HG02759 (cell line): Measurements from ENCODE around the gene SDHA.
"Not testable (repeated sequence)": the region's sequence is repeated elsewhere in the genome, so short reads cannot be mapped to it uniquely, and the experiment has no call there.

Source experiments
- ATAC-seq: cut with Tn5 transposase; IDR thresholded peaks from one replicate; pipeline ENCODE4 v1.9.1; 2021; ENCODE audit warnings: mild to moderate bottlenecking, moderate library complexity; ENCODE audit not compliant: unreplicated experiment

Gene SDHA

GRCh38 chr5:251975-252374, 33.9 kb downstream of the SDHA start:
- not testable (repeated sequence) for ATAC-seq

GRCh38 chr5:252546-252945, 34.4 kb downstream of the SDHA start:
- no peak for ATAC-seq

DNA sequence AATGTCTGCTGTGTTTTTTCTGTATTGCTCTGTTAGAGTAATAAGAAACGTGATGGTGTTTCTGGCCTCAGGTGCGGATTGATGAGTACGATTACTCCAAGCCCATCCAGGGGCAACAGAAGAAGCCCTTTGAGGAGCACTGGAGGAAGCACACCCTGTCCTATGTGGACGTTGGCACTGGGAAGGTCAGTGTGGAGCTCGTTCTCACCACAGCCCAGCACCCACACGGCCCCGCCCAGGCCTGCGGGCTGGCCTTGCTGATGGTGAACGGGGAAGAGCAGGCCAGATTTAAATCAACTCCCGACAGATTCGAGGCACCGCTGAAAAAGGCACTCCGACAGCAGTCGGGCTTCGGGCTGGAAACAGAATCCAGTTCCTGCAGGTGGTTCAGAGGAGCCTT, 36.2 kb downstream of the SDHA start:
- ATAC-seq = not testable (repeated sequence)

GRCh38 chr5:255116-255515, 37.0 kb downstream of the SDHA start:
- not testable (repeated sequence) for ATAC-seq

- ATAC-seq = not testable (repeated sequence)
Measured at GRCh38 chr5:256347-256746, 38.2 kb downstream of the SDHA start.

DNA sequence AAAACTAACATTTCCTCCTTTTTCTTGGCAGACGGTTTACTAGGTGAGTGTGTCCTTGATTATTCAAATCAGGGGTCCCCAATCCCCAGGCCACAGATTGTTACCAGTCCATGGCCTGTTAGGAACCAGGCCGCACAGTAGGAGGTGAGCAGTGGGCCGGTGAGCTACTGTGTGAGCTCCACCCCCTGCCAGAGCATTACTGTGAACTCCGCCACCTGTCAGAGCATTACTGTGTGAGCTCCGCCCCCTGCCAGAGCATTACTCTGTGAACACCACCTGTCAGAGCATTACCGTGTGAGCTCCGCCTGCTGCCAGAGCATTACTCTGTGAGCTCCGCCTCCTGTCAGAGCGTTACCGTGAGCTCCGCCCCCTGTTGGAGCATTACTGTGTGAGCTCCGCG, 39.0 kb downstream of the SDHA start:
- no peak for ATAC-seq

DNA sequence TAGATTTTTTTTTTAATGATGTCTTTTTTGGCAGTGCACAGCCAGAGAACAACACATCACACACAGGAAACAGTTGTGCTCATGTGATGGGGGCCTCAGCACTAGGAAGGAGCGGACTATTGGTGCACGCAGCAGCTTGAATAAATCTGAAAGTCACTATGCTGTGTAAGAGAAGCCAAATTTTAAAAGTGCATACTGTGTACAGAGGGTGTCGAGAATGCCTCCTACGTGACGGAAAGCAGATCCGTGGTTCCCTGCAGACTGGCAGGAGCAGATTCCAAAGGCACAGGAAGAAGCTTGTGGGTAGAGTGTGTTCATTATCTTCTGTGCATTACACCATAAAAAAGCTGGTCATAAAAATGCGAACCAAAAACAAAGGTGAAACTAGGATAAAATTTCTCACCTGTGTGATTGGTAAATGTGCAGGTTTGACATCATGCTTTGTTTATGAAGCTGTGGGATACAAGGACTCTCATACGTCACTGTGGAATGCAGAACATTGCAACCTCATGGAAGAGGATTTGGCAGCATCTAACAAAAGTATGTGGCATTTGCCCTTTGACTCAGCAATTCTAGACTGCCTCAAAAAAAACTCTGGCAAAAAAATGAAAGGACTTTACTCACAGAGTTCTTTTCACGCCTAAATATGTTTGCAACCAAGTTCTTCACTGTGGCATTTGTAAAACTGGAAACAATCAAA, 45.3 kb downstream of the SDHA start:
- ATAC-seq = not testable (repeated sequence)

- ATAC-seq = no peak
Measured at GRCh38 chr5:264338-264737, 46.2 kb downstream of the SDHA start.

GRCh38 chr5:266311-267026, 48.3 kb downstream of the SDHA start:
- not testable (repeated sequence) for ATAC-seq

DNA sequence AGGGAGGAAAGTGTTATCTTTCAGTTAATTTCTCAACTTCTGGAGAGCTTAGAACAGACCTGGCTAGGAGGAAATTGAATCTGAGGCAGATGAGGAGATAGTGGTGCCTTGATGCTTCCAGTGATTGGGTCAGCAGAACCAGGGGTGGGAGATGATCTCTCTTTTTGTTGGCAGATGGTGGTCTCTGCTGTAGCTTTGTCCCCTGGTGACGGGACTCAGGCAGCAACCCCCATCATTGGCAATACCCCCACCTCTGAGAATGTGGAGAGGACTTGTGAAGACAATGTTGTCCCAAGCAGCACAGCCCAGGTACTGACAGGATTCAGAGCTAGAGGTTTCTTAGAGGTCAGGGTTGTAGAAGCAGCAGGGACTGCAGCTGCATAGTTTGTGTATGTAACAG, 49.6 kb downstream of the SDHA start:
- ATAC-seq = no peak

- ATAC-seq = no peak
Measured at GRCh38 chr5:270340-270739, 52.2 kb downstream of the SDHA start.

DNA sequence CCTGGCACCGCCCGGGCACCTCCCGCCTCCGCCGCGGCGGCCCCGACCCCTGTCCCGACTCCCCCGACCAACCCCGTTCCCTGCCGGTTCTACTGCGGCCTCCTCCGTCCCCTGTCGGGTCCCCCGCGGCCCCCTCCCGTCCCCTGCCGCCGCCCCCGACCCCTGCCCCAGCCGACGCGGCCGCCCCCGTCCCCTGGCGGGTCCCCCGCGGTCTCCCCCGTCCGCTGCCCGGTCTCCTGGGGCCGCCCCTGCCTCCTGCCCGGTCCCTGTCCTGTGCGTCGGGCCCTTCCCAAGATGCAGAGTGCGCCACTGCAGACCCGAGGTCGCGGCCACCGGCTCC, 53.7 kb downstream of the SDHA start:
- not testable (repeated sequence) for ATAC-seq

- not testable (repeated sequence) for ATAC-seq
Measured at GRCh38 chr5:273091-273490, 55.0 kb downstream of the SDHA start.

GRCh38 chr5:273491-273890, 55.4 kb downstream of the SDHA start:
- not testable (repeated sequence) for ATAC-seq

DNA sequence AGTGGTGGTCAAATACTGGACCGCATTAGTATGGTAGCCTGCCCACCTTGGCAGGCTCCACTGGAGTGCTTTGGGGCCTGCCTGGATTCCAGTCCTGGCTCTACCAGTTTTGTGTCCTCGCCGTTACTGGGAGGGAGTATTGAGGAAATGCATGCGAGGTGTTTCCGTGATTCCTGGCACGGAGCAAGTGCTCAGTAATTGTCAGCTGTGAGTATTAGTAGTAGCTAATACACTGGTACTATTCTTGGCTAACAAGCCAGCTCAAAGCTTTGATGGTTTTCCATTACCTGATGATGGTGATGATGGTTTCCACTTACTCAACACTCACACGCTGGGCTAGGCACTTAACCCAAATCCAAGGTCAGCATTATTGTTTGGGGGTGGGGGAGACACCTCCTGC, 56.2 kb downstream of the SDHA start:
- not testable (repeated sequence) for ATAC-seq

GRCh38 chr5:278646-279045, 60.5 kb downstream of the SDHA start:
- ATAC-seq = no peak

DNA sequence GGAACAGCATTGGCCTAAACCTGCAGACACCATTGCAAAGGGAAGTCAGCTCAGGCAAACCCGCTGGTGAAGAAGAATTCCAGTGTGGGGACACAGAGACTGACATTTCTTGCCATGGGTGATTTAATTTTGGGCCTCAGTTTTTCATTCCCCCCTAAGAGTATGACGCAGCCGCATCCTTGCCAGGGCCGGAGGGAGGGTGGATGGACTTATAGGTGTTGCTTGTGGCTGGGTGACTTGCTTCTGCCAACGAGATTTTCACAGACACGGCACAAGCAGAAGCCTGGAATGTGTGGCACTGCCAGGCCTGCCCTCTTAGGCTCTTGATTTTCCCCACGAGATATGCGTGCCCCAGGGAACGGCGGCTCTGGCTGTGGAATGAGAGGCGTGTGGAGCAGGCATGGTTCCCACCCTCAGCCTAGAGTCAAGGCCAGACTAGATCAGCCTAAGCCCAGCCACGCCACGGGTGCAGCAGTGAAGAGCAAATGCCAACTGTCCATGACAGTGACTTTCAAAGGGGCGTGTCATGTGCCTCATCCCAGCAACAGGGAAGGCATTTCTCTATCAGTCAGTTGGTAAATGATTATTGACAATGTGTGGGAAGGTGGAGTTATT, 61.0 kb downstream of the SDHA start:
- ATAC-seq = not testable (repeated sequence)

DNA sequence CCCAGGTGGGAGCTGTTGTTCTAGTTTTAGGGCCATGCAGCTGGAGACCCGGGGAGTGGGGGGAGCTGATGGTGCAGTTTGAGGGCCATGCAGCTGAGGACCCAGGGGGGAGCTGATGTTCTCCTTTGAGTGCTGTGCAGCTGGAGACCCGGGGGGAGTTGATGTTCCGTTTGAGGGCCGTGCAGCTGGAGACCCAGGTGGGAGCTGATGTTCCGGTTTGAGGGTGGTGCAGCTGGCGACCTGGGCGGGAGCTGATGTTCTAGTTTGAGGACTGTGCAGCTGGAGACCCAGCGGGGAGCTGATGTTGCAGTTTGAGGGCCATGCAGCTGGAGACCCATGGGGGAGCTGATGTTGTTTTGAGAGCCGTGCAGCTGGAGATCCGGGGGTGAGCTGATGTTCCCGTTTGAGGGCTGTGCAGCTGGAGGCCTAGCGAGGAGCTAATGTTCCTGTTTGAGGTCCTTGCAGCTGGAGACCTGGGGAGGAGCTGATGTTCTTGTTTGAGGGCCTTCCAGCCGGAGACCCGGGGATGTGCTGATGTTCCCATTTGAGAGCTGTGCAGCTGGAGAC, 68.0 kb downstream of the SDHA start:
- no peak for ATAC-seq

DNA sequence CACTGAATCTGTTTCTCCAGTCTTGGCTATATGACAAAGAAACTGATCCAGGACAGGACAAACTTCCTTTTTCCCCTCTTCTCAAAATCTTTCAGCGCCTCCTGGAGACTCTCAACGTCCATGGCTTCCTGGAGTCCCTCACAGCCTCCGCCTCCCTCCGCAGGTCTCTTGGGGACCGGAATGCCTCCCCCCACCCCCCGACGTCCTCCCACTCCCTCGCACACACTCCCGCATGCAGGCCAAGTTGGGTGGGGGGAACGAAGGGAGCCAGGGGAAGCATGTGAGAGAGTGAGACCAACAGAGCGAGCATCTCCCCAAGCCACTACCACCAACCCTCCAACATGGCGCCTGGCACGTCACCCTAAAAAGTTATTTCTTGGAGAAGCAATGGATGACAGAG, 72.1 kb downstream of the SDHA start:
- not testable (repeated sequence) for ATAC-seq

GRCh38 chr5:291345-291744, 73.2 kb downstream of the SDHA start:
- ATAC-seq = not testable (repeated sequence)

DNA sequence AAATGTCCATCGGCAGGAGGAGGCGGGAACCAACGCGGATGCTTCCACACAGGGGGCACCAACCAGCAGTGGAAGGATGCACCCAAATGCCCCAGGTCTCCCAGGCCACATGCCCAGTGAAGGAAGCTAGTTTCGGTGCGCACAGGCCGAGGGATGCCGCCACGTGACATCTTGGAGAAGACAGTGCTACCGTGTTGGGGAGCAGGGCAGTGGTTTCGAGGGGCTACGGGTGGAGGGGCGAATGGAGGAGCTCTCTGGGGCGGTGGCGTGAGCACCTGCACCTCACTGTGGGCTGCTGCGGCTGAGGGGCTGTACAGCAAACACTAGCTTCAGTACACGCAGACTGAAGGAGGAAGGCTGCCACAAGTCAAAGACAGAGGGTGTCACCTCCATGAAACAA, 76.7 kb downstream of the SDHA start:
- ATAC-seq = not testable (repeated sequence)

GRCh38 chr5:296207-296606, 78.1 kb downstream of the SDHA start:
- ATAC-seq = not testable (repeated sequence)
